OCI-LY7 (cell line): Measurements from ENCODE around the gene SPPL2B. TPM values are rescaled to one million over a fixed set of nuclear protein-coding genes. Genes with fewer than 3 reads are reported as not detected.

Experiments
- BruUV-seq: library from RNA; stranded (reverse); fragments of 400-500 nt; replicated peaks from 2 replicates; lab custom pipeline; 2021; lab: Mats Ljungman, UMichigan
- CTCF ChIA-PET: fragments of 300-600 bp; sonication (Branson Sonifier 250); formaldehyde crosslinking; loops from one replicate; lab custom pipeline; 2022; ENCODE audit warnings: antibody characterized with exemption; ENCODE audit not compliant: unreplicated experiment; lab: Charles Lee
- POLR2A ChIA-PET: fragments of 300-600 bp; sonication (Branson Sonifier 250); formaldehyde crosslinking; loops from one replicate; lab custom pipeline; 2022; ENCODE audit warnings: antibody characterized with exemption; lab: Charles Lee
- DNase-seq: peaks from one replicate; pipeline ENCODE4 v3.0.0-alpha.2; 2015; ENCODE audit warnings: low spot score
- H2AFZ ChIP-seq: fragments of 200-600 bp; sonication (generic), shearing (Covaris generic); 2 replicates; pipeline ENCODE4 v1.6.1; 2014; ENCODE audit warnings: mild to moderate bottlenecking, antibody characterized with exemption, low read length, moderate library complexity
- H3K27ac ChIP-seq: fragments of 200-600 bp; sonication (generic); 2 replicates; pipeline ENCODE4 v1.5.1; 2014; ENCODE audit warnings: mixed run types, low read depth, mild to moderate bottlenecking, moderate library complexity, low read length, inconsistent platforms; ENCODE audit not compliant: poor library complexity, severe bottlenecking
- H3K36me3 ChIP-seq: fragments of 200-600 bp; sonication (generic); 2 replicates; pipeline ENCODE4 v1.6.1; 2014; ENCODE audit warnings: mild to moderate bottlenecking, antibody characterized with exemption, low read length, moderate library complexity, mixed read lengths; ENCODE audit not compliant: insufficient read depth
- H3K4me1 ChIP-seq: fragments of 200-600 bp; sonication (generic); 2 replicates; pipeline ENCODE4 v1.5.1; 2014; ENCODE audit warnings: mild to moderate bottlenecking, low read length; ENCODE audit not compliant: insufficient read depth, poor library complexity, severe bottlenecking
- H3K4me2 ChIP-seq: fragments of 200-600 bp; sonication (generic); 2 replicates; pipeline ENCODE4 v1.6.1; 2014; ENCODE audit warnings: mild to moderate bottlenecking, low read length
- H3K4me3 ChIP-seq: fragments of 200-600 bp; sonication (generic); 2 replicates; pipeline ENCODE4 v1.5.1; 2014; ENCODE audit warnings: mild to moderate bottlenecking, low read depth, low read length; ENCODE audit not compliant: poor library complexity, severe bottlenecking
- H3K79me2 ChIP-seq: fragments of 200-600 bp; sonication (generic); 2 replicates; pipeline ENCODE4 v1.6.1; 2016; ENCODE audit warnings: low read depth, mild to moderate bottlenecking, low read length, moderate library complexity, mixed read lengths; ENCODE audit not compliant: insufficient read depth
- H3K9me2 ChIP-seq: fragments of 200-600 bp; sonication (generic); 2 replicates; pipeline ENCODE4 v1.6.1; 2016; ENCODE audit warnings: mild to moderate bottlenecking, low read length, mixed read lengths; ENCODE audit not compliant: insufficient read depth
- H3K9me3 ChIP-seq: fragments of 200-600 bp; sonication (generic); 2 replicates; pipeline ENCODE4 v1.6.1; 2014; ENCODE audit warnings: mild to moderate bottlenecking, mixed run types, low read length, mixed read lengths
- H4K20me1 ChIP-seq: fragments of 200-600 bp; sonication (generic); 2 replicates; pipeline ENCODE4 v1.6.1; 2014; ENCODE audit warnings: mild to moderate bottlenecking, antibody characterized with exemption, low read length, moderate library complexity, mixed read lengths; ENCODE audit not compliant: insufficient read depth
- EZH2phosphoT487 ChIP-seq: fragments of 200-600 bp; sonication (generic); IDR thresholded peaks from 2 replicates; pipeline ENCODE4 v1.6.1; 2018; ENCODE audit warnings: low read depth, borderline replicate concordance, mild to moderate bottlenecking, mixed run types, antibody characterized with exemption, low read length, moderate library complexity, mixed read lengths
- intact Hi-C: fragments of 100-400 bp; cut with micrococcal nuclease; formaldehyde crosslinking; loops from one replicate; pipeline ENCODE4 v1.10.0; 2022; ENCODE audit not compliant: unreplicated experiment
- total RNA-seq, 2 experiments: library from RNA; depleted of rRNA in 1 of 2; stranded (reverse); fragments of >200 nt in 1 of 2; shearing (Covaris generic) in 1 of 2; gene quantifications; 2 replicates each; pipeline ENCODE4 v1.2.3, GENCODE V29; 2014 to 2022
- TF ChIP-seq, protein P1 (sequence below): fragments of 200-600 bp; sonication (generic); conservative IDR thresholded peaks from 2 replicates; pipeline ENCODE4 v1.5.1; 2014; ENCODE audit warnings: mild to moderate bottlenecking, antibody characterized with exemption, low read length, moderate library complexity, mixed read lengths

Gene SPPL2B
- total RNA-seq, 2 experiments from 2014 or later: 106 to 191 TPM

- Histone ChIP-seq H3K9me3 (no peaks in the 10 kb centered on the region), H3K4me3 (no peak overlapping the region), H3K9me2 (no peaks in the 10 kb centered on the region), H3K36me3 (no peaks in the 10 kb centered on the region), H3K4me1 (peaks cover 14% of the 10 kb centered on the region), H3K79me2 (no peaks in the 10 kb centered on the region), H3K4me2 (no peak overlapping the region), H3K27ac (no peak overlapping the region), H2AFZ (no peak overlapping the region), H4K20me1 (no peaks in the 10 kb centered on the region)
- no TSS peak for BruUV-seq
- TF ChIP-seq, protein P1, sequence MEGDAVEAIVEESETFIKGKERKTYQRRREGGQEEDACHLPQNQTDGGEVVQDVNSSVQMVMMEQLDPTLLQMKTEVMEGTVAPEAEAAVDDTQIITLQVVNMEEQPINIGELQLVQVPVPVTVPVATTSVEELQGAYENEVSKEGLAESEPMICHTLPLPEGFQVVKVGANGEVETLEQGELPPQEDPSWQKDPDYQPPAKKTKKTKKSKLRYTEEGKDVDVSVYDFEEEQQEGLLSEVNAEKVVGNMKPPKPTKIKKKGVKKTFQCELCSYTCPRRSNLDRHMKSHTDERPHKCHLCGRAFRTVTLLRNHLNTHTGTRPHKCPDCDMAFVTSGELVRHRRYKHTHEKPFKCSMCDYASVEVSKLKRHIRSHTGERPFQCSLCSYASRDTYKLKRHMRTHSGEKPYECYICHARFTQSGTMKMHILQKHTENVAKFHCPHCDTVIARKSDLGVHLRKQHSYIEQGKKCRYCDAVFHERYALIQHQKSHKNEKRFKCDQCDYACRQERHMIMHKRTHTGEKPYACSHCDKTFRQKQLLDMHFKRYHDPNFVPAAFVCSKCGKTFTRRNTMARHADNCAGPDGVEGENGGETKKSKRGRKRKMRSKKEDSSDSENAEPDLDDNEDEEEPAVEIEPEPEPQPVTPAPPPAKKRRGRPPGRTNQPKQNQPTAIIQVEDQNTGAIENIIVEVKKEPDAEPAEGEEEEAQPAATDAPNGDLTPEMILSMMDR: no peak
- TF ChIP-seq EZH2phosphoT487: no peak
- ChIA-PET POLR2A (no interaction called here), CTCF (no interaction called here)
- intact Hi-C loops: no loop called here
- DNase-seq: no peak
These were observed 70.3 kb downstream of the SPPL2B start for GRCh38 chr19:2398735-2399305.

DNA sequence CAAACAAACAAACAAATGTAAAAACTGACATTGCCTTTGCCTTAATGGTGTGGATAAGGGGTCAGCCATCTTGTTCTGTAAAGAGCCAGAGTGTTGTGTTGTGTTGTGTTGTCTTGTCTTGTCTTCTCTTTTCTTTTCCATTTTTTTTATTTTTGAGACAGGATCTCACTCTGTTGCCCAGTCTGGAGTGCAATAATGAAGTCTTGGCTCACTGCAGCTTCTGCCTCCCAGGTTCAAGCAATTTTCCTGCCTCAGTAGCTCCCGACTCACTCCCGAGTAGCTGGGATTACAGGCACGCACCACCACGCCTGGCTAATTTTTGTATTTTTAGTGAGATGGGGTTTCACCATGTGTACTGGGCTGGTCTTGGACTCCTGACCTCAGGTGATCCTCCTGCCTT, 71.1 kb downstream of the SPPL2B start:
- Histone ChIP-seq H3K79me2 (no peaks in the 10 kb centered on the region), H3K4me3 (no peak overlapping the region), H3K36me3 (no peaks in the 10 kb centered on the region), H2AFZ (no peak overlapping the region), H3K4me1 (peaks cover 7% of the 10 kb centered on the region), H3K27ac (no peak overlapping the region), H3K9me3 (no peaks in the 10 kb centered on the region), H4K20me1 (no peaks in the 10 kb centered on the region), H3K9me2 (no peaks in the 10 kb centered on the region), H3K4me2 (no peak overlapping the region)
- no peak for DNase-seq
- ChIA-PET POLR2A (no interaction called here), CTCF (no interaction called here)
- intact Hi-C loops: no loop called here
- BruUV-seq: no TSS peak
- TF ChIP-seq EZH2phosphoT487: no peak
- TF ChIP-seq, protein P1: no peak

Other genes starting within 250 kb of the SPPL2B start
- gene MOB3A, start 232.4 kb upstream of the SPPL2B start, total RNA-seq (2014; rRNA removed; shearing (Covaris generic)): 41.7 and 54.6 TPM in 2 replicates
- 87.5 and 111 TPM in 2 replicates for gene MOB3A, start 232.4 kb upstream of the SPPL2B start, total RNA-seq (2022)
- gene IZUMO4, start 231.8 kb upstream of the SPPL2B start, total RNA-seq (2014; rRNA removed; shearing (Covaris generic)): 11.2 and 12.9 TPM in 2 replicates
- 6.1 and 7.3 TPM in 2 replicates for gene IZUMO4, start 231.8 kb upstream of the SPPL2B start, total RNA-seq (2022)
- 56.6 and 80.0 TPM in 2 replicates for gene AP3D1, start 177.1 kb upstream of the SPPL2B start, total RNA-seq (2014; rRNA removed; shearing (Covaris generic))
- gene AP3D1, start 177.1 kb upstream of the SPPL2B start, total RNA-seq (2022): 95.0 and 99.8 TPM in 2 replicates
- 19.5 and 27.7 TPM in 2 replicates for gene DOT1L, start 164.8 kb upstream of the SPPL2B start, total RNA-seq (2014; rRNA removed; shearing (Covaris generic))
- 86.0 and 88.3 TPM in 2 replicates for gene DOT1L, start 164.8 kb upstream of the SPPL2B start, total RNA-seq (2022)
- 205 and 221 TPM in 2 replicates for gene PLEKHJ1, start 92.4 kb upstream of the SPPL2B start, total RNA-seq (2014; rRNA removed; shearing (Covaris generic))
- gene PLEKHJ1, start 92.4 kb upstream of the SPPL2B start, total RNA-seq (2022): 122 and 129 TPM in 2 replicates
- gene SF3A2, start 91.9 kb upstream of the SPPL2B start, total RNA-seq (2014; rRNA removed; shearing (Covaris generic)): 104 and 124 TPM in 2 replicates
- gene SF3A2, start 91.9 kb upstream of the SPPL2B start, total RNA-seq (2022): 206 and 207 TPM in 2 replicates
- gene AMH, start 79.4 kb upstream of the SPPL2B start, total RNA-seq (2014; rRNA removed; shearing (Covaris generic)): 10.7 and 14.8 TPM in 2 replicates
- 45.7 and 49.7 TPM in 2 replicates for gene AMH, start 79.4 kb upstream of the SPPL2B start, total RNA-seq (2022)
- 0.44 and 1.5 TPM in 2 replicates for gene JSRP1, start 72.3 kb upstream of the SPPL2B start, total RNA-seq (2014; rRNA removed; shearing (Covaris generic))
- gene JSRP1, start 72.3 kb upstream of the SPPL2B start, total RNA-seq (2022): 13.8 and 15.9 TPM in 2 replicates
- not detected in 2 replicates for gene PEAK3, start 46.5 kb upstream of the SPPL2B start, total RNA-seq (2014; rRNA removed; shearing (Covaris generic))
- gene PEAK3, start 46.5 kb upstream of the SPPL2B start, total RNA-seq (2022): 0.18 TPM in 1 of 2 replicates, not detected in the other
- 0.33 and 0.38 TPM in 2 replicates for gene LINGO3, start 20.5 kb upstream of the SPPL2B start, total RNA-seq (2014; rRNA removed; shearing (Covaris generic))
- gene LINGO3, start 20.5 kb upstream of the SPPL2B start, total RNA-seq (2022): 0.13 and 0.17 TPM in 2 replicates
- gene LSM7, start 98 bp upstream of the SPPL2B start, total RNA-seq (2014; rRNA removed; shearing (Covaris generic)): 288 and 321 TPM in 2 replicates
- gene LSM7, start 98 bp upstream of the SPPL2B start, total RNA-seq (2022): 164 and 170 TPM in 2 replicates
- 0.44 TPM in 1 of 2 replicates, not detected in the other for gene TMPRSS9, start 31.6 kb downstream of the SPPL2B start, total RNA-seq (2014; rRNA removed; shearing (Covaris generic))
- gene TMPRSS9, start 31.6 kb downstream of the SPPL2B start, total RNA-seq (2022): 0.28 TPM in 1 of 2 replicates, not detected in the other
- gene TIMM13, start 98.9 kb downstream of the SPPL2B start, total RNA-seq (2014; rRNA removed; shearing (Covaris generic)): 55.4 and 60.0 TPM in 2 replicates
- gene TIMM13, start 98.9 kb downstream of the SPPL2B start, total RNA-seq (2022): 95.3 and 120 TPM in 2 replicates
- 141 and 150 TPM in 2 replicates for gene LMNB2, start 128.3 kb downstream of the SPPL2B start, total RNA-seq (2014; rRNA removed; shearing (Covaris generic))
- gene LMNB2, start 128.3 kb downstream of the SPPL2B start, total RNA-seq (2022): 113 and 117 TPM in 2 replicates
- gene GADD45B, start 147.4 kb downstream of the SPPL2B start, total RNA-seq (2014; rRNA removed; shearing (Covaris generic)): 98.4 and 102 TPM in 2 replicates
- gene GADD45B, start 147.4 kb downstream of the SPPL2B start, total RNA-seq (2022): 36.5 and 40.5 TPM in 2 replicates